Measurements from ENCODE around the gene CGB2. TPM values are rescaled to one million over a fixed set of nuclear protein-coding genes. Genes with fewer than 3 reads are reported as not detected.

The CGB2 gene

DNA sequence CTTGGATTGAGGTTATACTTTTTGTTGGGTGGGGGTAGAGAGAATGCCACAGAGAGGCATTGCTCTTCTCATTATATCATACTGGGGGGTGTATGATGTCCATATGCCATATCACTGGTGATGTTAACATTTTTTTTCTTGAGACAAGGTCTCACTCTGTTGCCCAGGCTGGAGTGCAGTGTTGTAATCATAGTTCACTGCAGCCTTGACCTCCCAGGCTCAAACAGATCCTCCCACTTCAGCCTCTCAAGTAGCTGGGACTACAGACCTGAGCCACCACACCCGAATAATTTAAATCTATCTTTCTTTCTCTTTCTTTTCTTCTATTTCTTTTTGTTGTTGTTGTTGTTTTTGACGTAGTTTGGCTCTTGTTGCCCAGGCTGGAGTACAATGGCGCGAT is 48.7 kb downstream of the CGB2 start:
- peaks cover 4% of the 10 kb centered on the region for H3K4me1 ChIP-seq (ENCODE audit: control insufficient read depth, insufficient read depth, low read length)
- no peak overlapping the region for H3K9ac ChIP-seq (ENCODE audit: low read depth, low read length)
- peaks cover 3% of the 10 kb centered on the region for H3K27me3 ChIP-seq (ENCODE audit: control insufficient read depth, insufficient read depth, low read length)
- no peak overlapping the region for H3K4me2 ChIP-seq (ENCODE audit: low read length)
- H3K9me3 ChIP-seq (replicated peaks; ENCODE audit: low read length) = no peaks in the 10 kb centered on the region
- no peaks in the 10 kb centered on the region for H3K36me3 ChIP-seq (ENCODE audit: insufficient read depth, low read length)
- H3K4me3 ChIP-seq (ENCODE audit: low read length) = no peak overlapping the region

DNA sequence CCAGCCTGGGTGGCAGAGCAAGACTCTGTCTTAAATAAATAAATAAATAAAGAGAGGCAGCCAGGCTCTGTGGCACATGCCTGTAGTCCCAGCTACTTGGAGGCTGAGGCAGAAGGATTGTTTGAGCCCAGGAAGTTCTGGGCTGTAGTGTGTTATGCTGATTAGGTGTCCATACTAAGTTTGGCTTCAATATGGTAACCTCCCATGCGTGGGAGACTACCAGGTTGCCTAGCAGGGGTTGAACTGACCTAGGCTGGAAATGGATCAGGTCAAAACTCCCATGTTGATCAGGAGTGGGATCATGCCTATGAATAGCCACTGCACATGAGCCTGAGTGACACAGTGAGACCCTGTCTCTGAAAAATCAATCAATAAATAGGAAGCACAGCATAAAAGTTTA is 49.6 kb downstream of the CGB2 start:
- H3K36me3 ChIP-seq (ENCODE audit: insufficient read depth, low read length) = peaks cover under 1% of the 10 kb centered on the region
- no peak overlapping the region for H3K9ac ChIP-seq (ENCODE audit: low read depth, low read length)
- H3K4me3 ChIP-seq (ENCODE audit: low read length) = no peak overlapping the region
- H3K4me1 ChIP-seq (ENCODE audit: control insufficient read depth, insufficient read depth, low read length) = peaks cover 5% of the 10 kb centered on the region
- no peaks in the 10 kb centered on the region for H3K9me3 ChIP-seq (replicated peaks; ENCODE audit: low read length)
- H3K27me3 ChIP-seq (ENCODE audit: control insufficient read depth, insufficient read depth, low read length) = peaks cover 3% of the 10 kb centered on the region
- H3K4me2 ChIP-seq (ENCODE audit: low read length) = no peak overlapping the region

Small RNA genes within 50 kb of the gene (small RNA-seq; reads per million reads assigned to genes)
- gene MIR6798 (not detected), gene RN7SL708P (not detected)

Measured in skeletal muscle satellite cell (primary cell).